AG04449 (cell line): Measurements from ENCODE around the gene COL6A2.

Experiments
- CTCF ChIA-PET: fragments of 350-600 bp; formaldehyde crosslinking; extraction: SDS; loops from one replicate; lab custom pipeline; 2021; ENCODE audit warnings: antibody characterized with exemption; lab: Yijun Ruan, JAX
- POLR2A ChIA-PET: fragments of 400-600, 350-600 bp; formaldehyde crosslinking; extraction: SDS; loops from one replicate; lab custom pipeline; 2020; ENCODE audit warnings: antibody characterized with exemption, inconsistent platforms; lab: Yijun Ruan, JAX
- DNase-seq: peaks from one replicate; pipeline ENCODE4 v3.0.0-alpha.2; 2010; ENCODE audit warnings: low read depth, low spot score
- H3K4me3 ChIP-seq: 2 replicates; pipeline ENCODE4 v1.5.1; 2011; ENCODE audit warnings: low read depth, mild to moderate bottlenecking, control low read depth, low read length
- TF ChIP-seq, protein P1 (sequence below): IDR thresholded peaks from one replicate; pipeline ENCODE4 v1.5.1; 2011; ENCODE audit warnings: mild to moderate bottlenecking, moderate library complexity, low read length, control low read depth, inconsistent platforms; ENCODE audit not compliant: insufficient read depth; ENCODE audit errors: missing control alignments

COL6A2 gene

DNA sequence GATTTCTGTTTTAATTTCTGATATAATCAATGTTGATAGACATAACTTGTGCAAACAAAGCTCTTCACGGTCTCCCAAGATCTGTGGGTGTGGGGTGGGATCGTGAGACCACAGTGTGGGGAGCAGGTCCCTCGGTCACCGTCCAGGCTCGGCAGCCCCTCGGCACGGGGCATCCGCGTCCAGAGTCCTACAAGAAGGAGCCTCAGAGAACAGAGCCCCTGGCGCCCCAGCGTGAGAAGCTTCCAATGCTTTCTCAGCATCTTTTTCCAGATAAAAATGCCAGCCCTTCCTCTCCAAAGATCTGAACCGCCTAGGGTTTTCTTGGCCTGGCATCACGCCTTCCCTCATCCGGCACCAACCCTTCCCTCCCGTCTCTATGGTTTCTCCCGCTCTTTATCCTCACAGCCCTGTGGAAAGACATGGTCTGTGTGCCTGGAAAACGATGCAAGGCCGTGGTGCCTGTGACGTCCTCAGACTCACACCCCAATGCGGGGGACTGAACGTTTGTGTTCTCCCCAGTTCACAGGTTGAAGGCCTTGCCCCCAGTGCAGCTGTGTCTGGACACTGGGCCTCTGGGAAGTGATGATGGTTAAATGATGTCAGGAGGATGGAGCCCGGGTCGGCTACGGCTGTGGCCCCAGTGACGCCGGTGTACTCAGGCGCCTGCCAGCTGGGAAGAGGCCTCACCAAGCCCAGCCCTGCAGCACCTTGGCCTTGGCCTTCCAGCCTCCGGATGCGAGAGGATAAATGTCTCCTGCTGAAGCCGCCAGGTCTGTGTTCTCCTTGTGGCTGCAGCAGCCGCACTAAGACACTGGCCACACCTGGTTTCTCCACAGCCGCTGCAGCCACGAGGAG, 45.9 kb upstream of the COL6A2 start:
- CTCF ChIA-PET = interaction anchor here (1.1 to 1.5 kb wide), 2 partner anchors 11 to 91 kb away, joined by 3 to 6 read pairs; no protein-coding TSS in a partner anchor
- POLR2A ChIA-PET = interaction anchor here (1.0 to 1.9 kb wide), 2 partner anchors 40 to 47 kb away, joined by 3 to 5 read pairs; no protein-coding TSS in a partner anchor
- H3K4me3 ChIP-seq = no peak overlapping the region
- TF ChIP-seq, protein P1, sequence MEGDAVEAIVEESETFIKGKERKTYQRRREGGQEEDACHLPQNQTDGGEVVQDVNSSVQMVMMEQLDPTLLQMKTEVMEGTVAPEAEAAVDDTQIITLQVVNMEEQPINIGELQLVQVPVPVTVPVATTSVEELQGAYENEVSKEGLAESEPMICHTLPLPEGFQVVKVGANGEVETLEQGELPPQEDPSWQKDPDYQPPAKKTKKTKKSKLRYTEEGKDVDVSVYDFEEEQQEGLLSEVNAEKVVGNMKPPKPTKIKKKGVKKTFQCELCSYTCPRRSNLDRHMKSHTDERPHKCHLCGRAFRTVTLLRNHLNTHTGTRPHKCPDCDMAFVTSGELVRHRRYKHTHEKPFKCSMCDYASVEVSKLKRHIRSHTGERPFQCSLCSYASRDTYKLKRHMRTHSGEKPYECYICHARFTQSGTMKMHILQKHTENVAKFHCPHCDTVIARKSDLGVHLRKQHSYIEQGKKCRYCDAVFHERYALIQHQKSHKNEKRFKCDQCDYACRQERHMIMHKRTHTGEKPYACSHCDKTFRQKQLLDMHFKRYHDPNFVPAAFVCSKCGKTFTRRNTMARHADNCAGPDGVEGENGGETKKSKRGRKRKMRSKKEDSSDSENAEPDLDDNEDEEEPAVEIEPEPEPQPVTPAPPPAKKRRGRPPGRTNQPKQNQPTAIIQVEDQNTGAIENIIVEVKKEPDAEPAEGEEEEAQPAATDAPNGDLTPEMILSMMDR = no peak
- no peak for DNase-seq

DNA sequence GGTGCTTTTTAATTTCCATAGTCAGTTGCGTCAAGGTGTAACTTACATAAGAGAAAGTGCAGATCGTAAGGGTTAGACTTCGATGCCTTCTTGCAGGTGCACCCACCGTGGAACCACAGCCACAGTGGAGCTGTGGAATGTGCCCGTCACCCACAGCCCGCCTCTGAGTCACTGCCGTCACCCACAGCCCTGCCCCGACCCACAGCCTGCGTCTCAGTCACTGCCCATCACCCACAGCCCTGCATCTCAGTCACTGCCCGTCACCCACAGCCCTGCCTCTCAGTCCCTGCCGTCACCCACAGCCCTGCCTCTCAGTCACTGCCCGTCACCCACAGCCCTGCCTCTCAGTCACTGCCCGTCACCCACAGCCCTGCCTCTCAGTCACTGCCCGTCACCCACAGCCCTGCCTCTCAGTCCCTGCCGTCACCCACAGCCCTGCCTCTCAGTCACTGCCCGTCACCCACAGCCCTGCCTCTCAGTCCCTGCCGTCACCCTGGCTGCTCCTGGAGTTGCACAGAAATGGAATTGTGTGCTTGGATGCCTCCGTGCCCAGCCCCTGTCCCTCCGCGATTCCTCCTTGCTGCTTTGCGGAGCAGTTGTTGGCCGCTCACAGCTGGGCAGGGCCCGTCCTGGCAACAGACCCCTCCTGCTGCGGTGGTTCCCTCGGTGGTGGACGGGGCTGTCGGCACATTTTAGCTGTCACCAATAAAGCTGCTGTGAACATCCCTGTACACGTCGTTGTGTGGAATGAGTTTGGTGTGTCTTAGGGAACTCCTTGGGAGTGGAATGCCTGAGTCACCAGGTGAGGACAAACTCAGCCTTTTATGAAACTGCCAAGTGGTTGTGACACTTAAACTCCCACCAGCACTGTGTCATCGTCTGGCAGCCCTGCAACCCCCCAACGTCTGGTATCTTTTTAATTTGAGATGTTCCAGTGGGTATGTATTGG, 44.9 kb upstream of the COL6A2 start:
- H3K4me3 ChIP-seq = no peak overlapping the region
- peak; percentile 78 for DNase-seq
- TF ChIP-seq, protein P1 = no peak
- ChIA-PET POLR2A (interaction anchor here (1.3 to 1.9 kb wide), 3 partner anchors 26 to 39 kb away, joined by 3 to 5 read pairs (median 4); no protein-coding TSS in a partner anchor), CTCF (interaction anchor here (0.7 to 1.1 kb wide), 5 partner anchors 12 to 91 kb away, joined by 3 to 4 read pairs (median 3); no protein-coding TSS in a partner anchor)

DNA sequence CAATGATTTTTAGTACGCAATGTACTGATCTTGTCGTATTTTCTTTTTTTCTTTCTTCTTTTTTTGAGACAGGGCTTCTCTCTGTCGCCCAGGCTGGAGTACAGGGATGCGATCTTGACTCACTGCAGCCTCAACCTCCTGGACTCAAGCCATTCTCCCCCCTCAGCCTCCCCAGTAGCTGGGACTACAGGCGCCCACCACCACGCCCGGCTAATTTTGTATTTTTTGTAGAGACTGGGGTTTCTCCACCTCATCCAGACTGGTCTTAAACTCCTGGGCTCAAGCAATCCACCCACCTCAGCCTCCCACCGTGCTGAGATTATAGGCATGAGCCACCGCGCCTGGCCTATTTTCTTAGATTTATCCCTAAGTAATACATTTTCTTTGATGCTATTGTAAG, 43.9 kb upstream of the COL6A2 start:
- ChIA-PET POLR2A (interaction anchor here (0.5 to 1.9 kb wide), 6 partner anchors 25 to 923 kb away, joined by 3 to 5 read pairs (median 4); partner anchors contain the start of gene COL6A1), CTCF (interaction anchor here (0.8 to 1.1 kb wide), 4 partner anchors 11 to 90 kb away, joined by 3 to 4 read pairs (median 3); no protein-coding TSS in a partner anchor)
- no peak for DNase-seq
- TF ChIP-seq, protein P1 = no peak
- H3K4me3 ChIP-seq = no peak overlapping the region

DNA sequence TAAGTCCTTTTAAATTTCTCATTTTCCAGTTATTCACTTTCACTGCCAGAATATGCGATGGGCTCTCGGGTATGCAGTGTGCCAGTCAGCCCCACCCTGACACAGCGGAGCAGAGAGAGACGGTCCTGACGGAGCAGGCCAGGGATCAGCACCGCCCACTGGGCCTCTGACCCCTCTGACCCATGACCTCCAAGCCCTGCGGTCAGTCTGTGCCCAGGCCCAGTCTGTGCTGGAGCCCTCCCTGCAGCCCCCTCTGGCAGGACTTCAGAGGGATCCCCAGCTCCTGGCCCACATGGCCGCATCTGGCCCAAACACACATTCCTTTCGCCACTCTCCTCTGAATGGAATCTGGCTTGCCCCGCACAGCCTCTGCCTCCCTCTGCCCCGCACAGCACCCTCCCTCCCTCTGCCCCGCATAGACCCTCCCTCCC, 43.4 kb upstream of the COL6A2 start:
- ChIA-PET CTCF (no interaction called here), POLR2A (interaction anchor here (0.5 to 1.5 kb wide), 2 partner anchors 73 to 89 kb away, joined by 3 to 4 read pairs; partner anchors contain the start of gene COL6A1)
- DNase-seq = no peak
- TF ChIP-seq, protein P1 = no peak
- no peak overlapping the region for H3K4me3 ChIP-seq

DNA sequence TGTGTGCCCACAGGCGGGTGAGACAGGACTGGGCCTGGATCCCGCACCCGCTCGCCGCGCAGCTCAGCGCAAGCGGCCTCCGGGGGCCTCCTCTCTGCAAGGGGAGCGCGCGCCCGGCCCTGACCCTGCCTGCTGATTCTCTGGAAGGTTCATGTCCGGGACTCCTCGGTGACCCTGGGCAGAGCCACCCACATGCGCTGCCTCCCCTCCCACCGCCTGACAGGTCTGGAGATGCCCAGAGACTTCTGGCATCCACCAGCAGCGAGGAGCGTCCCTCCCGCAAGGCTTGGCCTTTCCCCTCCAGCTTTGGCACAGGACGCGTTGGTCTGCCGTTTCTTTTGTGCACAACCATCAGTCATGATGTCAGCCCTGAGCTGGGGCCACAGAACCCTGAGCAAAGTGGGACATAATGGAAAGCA, 42.0 kb upstream of the COL6A2 start:
- POLR2A ChIA-PET = interaction anchor here (1.1 to 1.6 kb wide), 2 partner anchors 10 to 64 kb away, joined by 3 read pairs; no protein-coding TSS in a partner anchor
- CTCF ChIA-PET = interaction anchor here (1.6 kb wide), 1 partner anchor 10 kb away, joined by 6 read pairs; no protein-coding TSS in a partner anchor
- TF ChIP-seq, protein P1 = no peak

More for the DNA sequence above, 42.0 kb upstream of the COL6A2 start:
- no peak overlapping the region for H3K4me3 ChIP-seq
- DNase-seq = no peak
